ENCODE data around the gene PBX4.

PBX4 gene

GRCh38 chr19:19592690-19593089, 25.8 kb downstream of the PBX4 start:
- Histone ChIP-seq H3K9me2 (ENCODE audit: low read depth, low read length) (no peaks in the 10 kb centered on the region), H3K36me3 (ENCODE audit: insufficient read depth, low read length) (peaks cover 3% of the 10 kb centered on the region; the same call in 1 of the 2 replicates), H3K4me1 (ENCODE audit: insufficient read depth, low read length, severe bottlenecking) (peaks cover 41% of the 10 kb centered on the region), H2AFZ (ENCODE audit: low read length) (no peak overlapping the region), H3K9ac (ENCODE audit: low read length) (no peak overlapping the region), H3K27me3 (ENCODE audit: insufficient read depth, low read length) (no peaks in the 10 kb centered on the region), H4K20me1 (ENCODE audit: insufficient read depth, low read length) (no peaks in the 10 kb centered on the region), H3K4me3 (ENCODE audit: low read depth, low read length, poor library complexity, severe bottlenecking) (no peak overlapping the region), H3K9me3 (ENCODE audit: low read length) (no peaks in the 10 kb centered on the region), H3K4me2 (ENCODE audit: low read length) (no peak overlapping the region), H3F3A (ENCODE audit: insufficient read depth, low read length) (no peaks in the 10 kb centered on the region), H3K27ac (ENCODE audit: low read depth, low read length, poor library complexity, severe bottlenecking) (no peak overlapping the region), H3K79me2 (ENCODE audit: insufficient read depth, low read length) (no peaks in the 10 kb centered on the region)
- TF ChIP-seq CTCF (IDR thresholded peaks at IDR 0.05; ENCODE audit: low read length) (no peak), EZH2 (IDR thresholded peaks at IDR 0.05; ENCODE audit: borderline replicate concordance, low read length) (no peak)

DNA sequence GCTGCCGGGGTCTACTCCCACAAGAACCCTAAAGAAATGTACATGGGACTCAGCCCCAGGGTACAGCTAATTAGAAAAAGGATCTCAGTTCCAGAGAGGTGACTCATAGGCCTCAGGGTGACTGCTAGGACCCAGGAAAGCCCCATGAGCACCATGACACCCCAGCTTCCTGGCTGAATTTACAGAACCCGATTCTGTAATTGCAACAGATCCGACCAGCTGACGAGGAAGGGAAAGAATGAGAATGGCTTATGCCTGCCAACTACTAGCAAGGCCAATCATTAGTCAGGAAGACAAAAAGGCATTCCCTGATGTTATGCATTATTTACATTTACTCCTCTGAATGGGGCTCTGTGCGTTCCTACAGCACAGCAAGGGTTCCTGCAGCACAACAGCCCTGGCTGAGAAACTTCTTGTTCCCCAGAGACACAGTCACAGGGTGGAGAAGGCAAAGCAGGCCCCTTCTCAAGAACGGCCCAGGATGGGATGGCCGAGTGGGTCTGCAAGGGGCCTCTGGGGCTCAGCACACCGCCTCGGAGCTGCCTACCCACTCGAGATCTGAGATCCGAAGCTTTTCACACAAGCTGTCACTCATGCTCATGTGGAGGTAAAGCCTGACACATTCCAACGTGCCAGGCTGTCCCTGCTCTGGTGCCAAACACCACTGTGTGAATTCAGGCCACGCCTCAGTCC, 27.2 kb downstream of the PBX4 start:
- Histone ChIP-seq H3K9me3 (ENCODE audit: low read length) (no peaks in the 10 kb centered on the region), H4K20me1 (ENCODE audit: insufficient read depth, low read length) (no peaks in the 10 kb centered on the region), H3K9me2 (ENCODE audit: low read depth, low read length) (no peaks in the 10 kb centered on the region), H3K4me1 (ENCODE audit: insufficient read depth, low read length, severe bottlenecking) (peaks cover 27% of the 10 kb centered on the region), H3K36me3 (ENCODE audit: insufficient read depth, low read length) (peaks cover 3% of the 10 kb centered on the region; the same call in 1 of the 2 replicates), H3K27ac (ENCODE audit: low read depth, low read length, poor library complexity, severe bottlenecking) (no peak overlapping the region), H2AFZ (ENCODE audit: low read length) (no peak overlapping the region), H3K4me3 (ENCODE audit: low read depth, low read length, poor library complexity, severe bottlenecking) (no peak overlapping the region), H3K4me2 (ENCODE audit: low read length) (no peak overlapping the region), H3K9ac (ENCODE audit: low read length) (no peak overlapping the region), H3F3A (ENCODE audit: insufficient read depth, low read length) (no peaks in the 10 kb centered on the region), H3K79me2 (ENCODE audit: insufficient read depth, low read length) (no peaks in the 10 kb centered on the region), H3K27me3 (ENCODE audit: insufficient read depth, low read length) (no peaks in the 10 kb centered on the region)
- TF ChIP-seq CTCF (IDR thresholded peaks at IDR 0.05; ENCODE audit: low read length), result no peak
- TF ChIP-seq EZH2 (IDR thresholded peaks at IDR 0.05; ENCODE audit: borderline replicate concordance, low read length), result no peak

GRCh38 chr19:19588546-19588945, 29.9 kb downstream of the PBX4 start:
- H3K36me3 ChIP-seq (ENCODE audit: insufficient read depth, low read length), result peaks cover 3% of the 10 kb centered on the region; the same call in 1 of the 2 replicates

More at GRCh38 chr19:19588546-19588945, 29.9 kb downstream of the PBX4 start:
- TF ChIP-seq EZH2 (IDR thresholded peaks at IDR 0.05; ENCODE audit: borderline replicate concordance, low read length) (no peak), CTCF (IDR thresholded peaks at IDR 0.05; ENCODE audit: low read length) (no peak)
- no peak overlapping the region for H3K9ac ChIP-seq (ENCODE audit: low read length)
- no peak overlapping the region for H3K4me3 ChIP-seq (ENCODE audit: low read depth, low read length, poor library complexity, severe bottlenecking)
- no peak overlapping the region for H3K4me2 ChIP-seq (ENCODE audit: low read length)
- H3K9me2 ChIP-seq (ENCODE audit: low read depth, low read length), result no peaks in the 10 kb centered on the region
- no peaks in the 10 kb centered on the region for H4K20me1 ChIP-seq (ENCODE audit: insufficient read depth, low read length)
- H3K9me3 ChIP-seq (ENCODE audit: low read length), result no peaks in the 10 kb centered on the region
- no peaks in the 10 kb centered on the region for H3F3A ChIP-seq (ENCODE audit: insufficient read depth, low read length)
- H3K4me1 ChIP-seq (ENCODE audit: insufficient read depth, low read length, severe bottlenecking), result peaks cover 9% of the 10 kb centered on the region
- no peaks in the 10 kb centered on the region for H3K79me2 ChIP-seq (ENCODE audit: insufficient read depth, low read length)
- H3K27me3 ChIP-seq (ENCODE audit: insufficient read depth, low read length), result no peaks in the 10 kb centered on the region
- no peak overlapping the region for H2AFZ ChIP-seq (ENCODE audit: low read length)
- H3K27ac ChIP-seq (ENCODE audit: low read depth, low read length, poor library complexity, severe bottlenecking), result no peak overlapping the region

Data from OCI-LY1 (cell line).